Erythroblast (primary cell): Measurements from ENCODE around the gene GMDS.

Source experiments
- GATA1 ChIP-seq: IDR thresholded peaks from 2 replicates; pipeline ENCODE4 v1.6.1; 2011; ENCODE audit warnings: low read depth, mild to moderate bottlenecking, control low read depth, low read length, moderate library complexity
- POLR2A ChIP-seq: IDR thresholded peaks from 2 replicates; pipeline ENCODE4 v1.6.1; 2011; ENCODE audit warnings: mild to moderate bottlenecking, low read length

- TF ChIP-seq POLR2A (no peak), GATA1 (no peak)
Measured at GRCh38 chr6:2144210-2144609, 101.2 kb downstream of the GMDS start.
